GM21381 (cell line): ENCODE results near the gene MYO1C.
"Not testable (repeated sequence)": the region's sequence is repeated elsewhere in the genome, so short reads cannot be mapped to it uniquely, and the experiment has no call there.

ENCODE experiments used
- ATAC-seq: cut with Tn5 transposase; IDR thresholded peaks from one replicate; pipeline ENCODE4 v1.9.1; 2021; ENCODE audit warnings: mild to moderate bottlenecking, moderate library complexity; ENCODE audit not compliant: unreplicated experiment

MYO1C gene

GRCh38 chr17:1438593-1439083 lies 53.8 kb downstream of the MYO1C start:
- no peak for ATAC-seq

GRCh38 chr17:1435326-1435725 lies 57.2 kb downstream of the MYO1C start:
- no peak for ATAC-seq

- no peak for ATAC-seq
Observed at GRCh38 chr17:1434150-1434549, 58.3 kb downstream of the MYO1C start.

- no peak for ATAC-seq
Observed at GRCh38 chr17:1431631-1432104, 60.8 kb downstream of the MYO1C start.

GRCh38 chr17:1423456-1424135 lies 68.9 kb downstream of the MYO1C start:
- no peak for ATAC-seq

GRCh38 chr17:1422885-1423284 lies 69.6 kb downstream of the MYO1C start:
- ATAC-seq: no peak

GRCh38 chr17:1421470-1421869 lies 71.0 kb downstream of the MYO1C start:
- ATAC-seq: no peak

- ATAC-seq: no peak
Observed at GRCh38 chr17:1420981-1421380, 71.5 kb downstream of the MYO1C start.

GRCh38 chr17:1420163-1420562 lies 72.3 kb downstream of the MYO1C start:
- ATAC-seq: no peak

- not testable (repeated sequence) for ATAC-seq
Observed at GRCh38 chr17:1418476-1418875, 74.0 kb downstream of the MYO1C start.

GRCh38 chr17:1416414-1416813 lies 76.1 kb downstream of the MYO1C start:
- ATAC-seq: no peak

- no peak for ATAC-seq
Observed at GRCh38 chr17:1414634-1415033, 77.9 kb downstream of the MYO1C start.
